Fibroblast of the aortic adventitia (primary cell): ENCODE results near the gene NFAM1. TPM values are rescaled to one million over a fixed set of nuclear protein-coding genes. Genes with fewer than 3 reads are reported as not detected.

Experiments used
- DNase-seq: peaks from one replicate; pipeline ENCODE4 v3.0.0-alpha.2; 2010; ENCODE audit warnings: low read depth
- H3K4me3 ChIP-seq: 2 replicates; pipeline ENCODE4 v1.5.1; 2011; ENCODE audit warnings: low read depth, mild to moderate bottlenecking, control low read depth, low read length, moderate library complexity
- CTCF ChIP-seq: IDR thresholded peaks from 2 replicates; pipeline ENCODE4 v1.5.1; 2011; ENCODE audit warnings: mild to moderate bottlenecking, low read length, control low read depth, inconsistent platforms; ENCODE audit not compliant: insufficient read depth
- total RNA-seq: library from RNA; depleted of rRNA; stranded (reverse); fragments of >200 nt; gene quantifications from 2 replicates; pipeline ENCODE4 v1.2.3, GENCODE V29; 2012; ENCODE audit warnings: low replicate concordance

NFAM1 gene
- total RNA-seq, 1 donor: not detected

GRCh38 chr22:42343531-42344081, 88.6 kb downstream of the NFAM1 start:
- TF ChIP-seq CTCF: no peak
- DNase-seq: no peak
- peak overlapping the region; percentile 56 for H3K4me3 ChIP-seq

- peak overlapping the region; percentile 56 for H3K4me3 ChIP-seq
- DNase-seq: no peak
- TF ChIP-seq CTCF: no peak
Observed at GRCh38 chr22:42343121-42343454, 89.1 kb downstream of the NFAM1 start.

GRCh38 chr22:42342426-42343120, 89.6 kb downstream of the NFAM1 start:
- DNase-seq: no peak
- TF ChIP-seq CTCF: no peak
- peak overlapping the region; percentile 56 for H3K4me3 ChIP-seq

- no peak for TF ChIP-seq CTCF
- H3K4me3 ChIP-seq: no peak overlapping the region
- no peak for DNase-seq
Observed at GRCh38 chr22:42341779-42342178, 90.4 kb downstream of the NFAM1 start.

GRCh38 chr22:42340829-42341383, 91.3 kb downstream of the NFAM1 start:
- no peak overlapping the region for H3K4me3 ChIP-seq
- TF ChIP-seq CTCF: no peak
- no peak for DNase-seq

GRCh38 chr22:42340150-42340549, 92.1 kb downstream of the NFAM1 start:
- H3K4me3 ChIP-seq: no peak overlapping the region
- TF ChIP-seq CTCF: no peak
- no peak for DNase-seq

GRCh38 chr22:42338479-42338878, 93.7 kb downstream of the NFAM1 start:
- H3K4me3 ChIP-seq: no peak overlapping the region
- no peak for DNase-seq
- no peak for TF ChIP-seq CTCF
